ENCODE results near the gene FIBP. TPM values are rescaled to one million over a fixed set of nuclear protein-coding genes. Genes with fewer than 3 reads are reported as not detected.

Gene FIBP
- total and polyA plus RNA-seq, 5 donors from 2014 or later = 29.8 to 81.7 (median 72.1) TPM

GRCh38 chr11:65885808-65886536 is 2.3 kb downstream of the FIBP start:
- no peak for DNase-seq
- Mint-ChIP-seq H3K36me3 (peaks cover 13% of the 10 kb centered on the region), H3K4me3 (peak overlapping the region; percentile 76 to 94 (median 89)), H3K9me3 (no peaks in the 10 kb centered on the region), H3K4me1 (peaks cover 13 to 64% (median 43%) of the 10 kb centered on the region in 4 donors), H3K27me3 (peaks cover 6% of the 10 kb centered on the region), H3K27ac (peak overlapping the region in 1 of 3 donors; percentile 60)
- no peak for ATAC-seq (ENCODE audit: low read depth in 2 of 2)
- Histone ChIP-seq H3K4me3 (ENCODE audit: low read depth, low read length) (no peak overlapping the region), H3K27me3 (ENCODE audit: control insufficient read depth, insufficient read depth, low read length) (no peaks in the 10 kb centered on the region), H3K4me1 (ENCODE audit: control insufficient read depth, insufficient read depth, low read length, poor library complexity, severe bottlenecking) (peaks cover 42% of the 10 kb centered on the region), H3K27ac (ENCODE audit: insufficient read depth, low read length, poor library complexity, severe bottlenecking) (no peak overlapping the region), H3K9me3 (ENCODE audit: control insufficient read depth in 2 of 2, low read length in 2 of 2) (no peaks in the 10 kb centered on the region), H3K36me3 (ENCODE audit: control insufficient read depth, insufficient read depth, low read length) (peaks cover 19% of the 10 kb centered on the region)

- Histone ChIP-seq H3K27ac (ENCODE audit: insufficient read depth, low read length, poor library complexity, severe bottlenecking) (no peak overlapping the region), H3K9me3 (ENCODE audit: control insufficient read depth in 2 of 2, low read length in 2 of 2) (no peaks in the 10 kb centered on the region), H3K27me3 (ENCODE audit: control insufficient read depth, insufficient read depth, low read length) (no peaks in the 10 kb centered on the region), H3K4me3 (ENCODE audit: low read depth, low read length) (no peak overlapping the region), H3K4me1 (ENCODE audit: control insufficient read depth, insufficient read depth, low read length, poor library complexity, severe bottlenecking) (peaks cover 41% of the 10 kb centered on the region), H3K36me3 (ENCODE audit: control insufficient read depth, insufficient read depth, low read length) (peaks cover 19% of the 10 kb centered on the region)
- Mint-ChIP-seq H3K4me3 (peak overlapping the region in 1 of 4 donors; percentile 16), H3K4me1 (peaks cover 12 to 68% (median 46%) of the 10 kb centered on the region in 4 donors), H3K36me3 (peaks cover 13% of the 10 kb centered on the region), H3K27ac (peak overlapping the region in 2 of 3 donors; percentile 69 to 74), H3K9me3 (no peaks in the 10 kb centered on the region), H3K27me3 (peaks cover 4% of the 10 kb centered on the region)
- DNase-seq = no peak
- ATAC-seq (ENCODE audit: low read depth in 2 of 2) = no peak
These were observed 3.0 kb downstream of the FIBP start for GRCh38 chr11:65885231-65885630.

- peaks cover 19% of the 10 kb centered on the region for H3K36me3 ChIP-seq (ENCODE audit: control insufficient read depth, insufficient read depth, low read length)
- ATAC-seq (ENCODE audit: low read depth in 2 of 2) = peak; percentile 47 to 53
- Mint-ChIP-seq H3K36me3 (peaks cover 13% of the 10 kb centered on the region), H3K9me3 (no peaks in the 10 kb centered on the region), H3K27ac (peak overlapping the region; percentile 56 to 78 (median 69)), H3K4me1 (peaks cover 7 to 68% (median 42%) of the 10 kb centered on the region in 4 donors), H3K4me3 (peak overlapping the region; percentile 48 to 81 (median 68)), H3K27me3 (no peaks in the 10 kb centered on the region)
- H3K4me3 ChIP-seq (ENCODE audit: low read depth, low read length) = no peak overlapping the region
- H3K27ac ChIP-seq (ENCODE audit: insufficient read depth, low read length, poor library complexity, severe bottlenecking) = no peak overlapping the region
- DNase-seq = peak; percentile 72 to 83 (median 81)
- peaks cover 40% of the 10 kb centered on the region for H3K4me1 ChIP-seq (ENCODE audit: control insufficient read depth, insufficient read depth, low read length, poor library complexity, severe bottlenecking)
- H3K9me3 ChIP-seq (ENCODE audit: control insufficient read depth in 2 of 2, low read length in 2 of 2) = no peaks in the 10 kb centered on the region
- H3K27me3 ChIP-seq (ENCODE audit: control insufficient read depth, insufficient read depth, low read length) = no peaks in the 10 kb centered on the region
These were observed 3.6 kb downstream of the FIBP start for GRCh38 chr11:65884716-65885092.

GRCh38 chr11:65883786-65884715 is 4.2 kb downstream of the FIBP start:
- Histone ChIP-seq H3K27me3 (ENCODE audit: control insufficient read depth, insufficient read depth, low read length) (no peaks in the 10 kb centered on the region), H3K27ac (ENCODE audit: insufficient read depth, low read length, poor library complexity, severe bottlenecking) (no peak overlapping the region), H3K4me1 (ENCODE audit: control insufficient read depth, insufficient read depth, low read length, poor library complexity, severe bottlenecking) (peaks cover 40% of the 10 kb centered on the region), H3K4me3 (ENCODE audit: low read depth, low read length) (no peak overlapping the region), H3K36me3 (ENCODE audit: control insufficient read depth, insufficient read depth, low read length) (peaks cover 19% of the 10 kb centered on the region), H3K9me3 (ENCODE audit: control insufficient read depth in 2 of 2, low read length in 2 of 2) (no peaks in the 10 kb centered on the region)
- Mint-ChIP-seq H3K27ac (peak overlapping the region; percentile 56 to 78 (median 69)), H3K4me1 (peaks cover under 1 to 68% (median 40%) of the 10 kb centered on the region in 4 donors), H3K4me3 (peak overlapping the region in 3 of 4 donors; percentile 41 to 81 (median 71)), H3K36me3 (peaks cover 13% of the 10 kb centered on the region), H3K27me3 (no peaks in the 10 kb centered on the region), H3K9me3 (no peaks in the 10 kb centered on the region)
- DNase-seq = no peak
- no peak for ATAC-seq (ENCODE audit: low read depth in 2 of 2)

GRCh38 chr11:65883058-65883761 is 5.1 kb downstream of the FIBP start:
- H3K4me1 ChIP-seq (ENCODE audit: control insufficient read depth, insufficient read depth, low read length, poor library complexity, severe bottlenecking) = peaks cover 40% of the 10 kb centered on the region
- ATAC-seq (ENCODE audit: low read depth in 2 of 2) (no peak), DNase-seq (no peak)
- peaks cover 13% of the 10 kb centered on the region for H3K36me3 Mint-ChIP-seq
- no peaks in the 10 kb centered on the region for H3K27me3 Mint-ChIP-seq
- no peak overlapping the region for H3K27ac ChIP-seq (ENCODE audit: insufficient read depth, low read length, poor library complexity, severe bottlenecking)
- no peaks in the 10 kb centered on the region for H3K9me3 ChIP-seq (ENCODE audit: control insufficient read depth in 2 of 2, low read length in 2 of 2)
- H3K4me3 Mint-ChIP-seq = peak overlapping the region in 2 of 4 donors; percentile 54 to 58
- no peaks in the 10 kb centered on the region for H3K9me3 Mint-ChIP-seq
- H3K4me3 ChIP-seq (ENCODE audit: low read depth, low read length) = no peak overlapping the region
- H3K27ac Mint-ChIP-seq = no peak overlapping the region
- H3K27me3 ChIP-seq (ENCODE audit: control insufficient read depth, insufficient read depth, low read length) = no peaks in the 10 kb centered on the region
- H3K36me3 ChIP-seq (ENCODE audit: control insufficient read depth, insufficient read depth, low read length) = peaks cover 19% of the 10 kb centered on the region
- peaks cover 0 to 66% (median 34%) of the 10 kb centered on the region in 4 donors for H3K4me1 Mint-ChIP-seq

- no peak for ATAC-seq (ENCODE audit: low read depth in 2 of 2)
- peaks cover 33% of the 10 kb centered on the region for H3K4me1 ChIP-seq (ENCODE audit: control insufficient read depth, insufficient read depth, low read length, poor library complexity, severe bottlenecking)
- Mint-ChIP-seq H3K9me3 (no peaks in the 10 kb centered on the region), H3K27me3 (no peaks in the 10 kb centered on the region), H3K4me1 (peaks cover 0 to 61% (median 30%) of the 10 kb centered on the region in 4 donors), H3K4me3 (peak overlapping the region in 1 of 4 donors; percentile 29), H3K36me3 (peaks cover 13% of the 10 kb centered on the region), H3K27ac (peak overlapping the region in 1 of 3 donors; percentile 38)
- no peaks in the 10 kb centered on the region for H3K9me3 ChIP-seq (ENCODE audit: control insufficient read depth in 2 of 2, low read length in 2 of 2)
- H3K27ac ChIP-seq (ENCODE audit: insufficient read depth, low read length, poor library complexity, severe bottlenecking) = no peak overlapping the region
- H3K4me3 ChIP-seq (ENCODE audit: low read depth, low read length) = no peak overlapping the region
- no peaks in the 10 kb centered on the region for H3K27me3 ChIP-seq (ENCODE audit: control insufficient read depth, insufficient read depth, low read length)
- H3K36me3 ChIP-seq (ENCODE audit: control insufficient read depth, insufficient read depth, low read length) = peaks cover 19% of the 10 kb centered on the region
- no peak for DNase-seq
These were observed 5.9 kb downstream of the FIBP start for GRCh38 chr11:65882120-65883057.

All from CD4-positive, CD25-positive, alpha-beta regulatory T cell (primary cell).